ENCODE results near the gene AKAP12. TPM values are rescaled to one million over a fixed set of nuclear protein-coding genes. Genes with fewer than 3 reads are reported as not detected.
"Not testable (repeated sequence)": the region's sequence is repeated elsewhere in the genome, so short reads cannot be mapped to it uniquely, and the experiment has no call there.

AKAP12 gene
- total RNA-seq, 1 donor from 2014 or later, result 53.9 TPM

DNA sequence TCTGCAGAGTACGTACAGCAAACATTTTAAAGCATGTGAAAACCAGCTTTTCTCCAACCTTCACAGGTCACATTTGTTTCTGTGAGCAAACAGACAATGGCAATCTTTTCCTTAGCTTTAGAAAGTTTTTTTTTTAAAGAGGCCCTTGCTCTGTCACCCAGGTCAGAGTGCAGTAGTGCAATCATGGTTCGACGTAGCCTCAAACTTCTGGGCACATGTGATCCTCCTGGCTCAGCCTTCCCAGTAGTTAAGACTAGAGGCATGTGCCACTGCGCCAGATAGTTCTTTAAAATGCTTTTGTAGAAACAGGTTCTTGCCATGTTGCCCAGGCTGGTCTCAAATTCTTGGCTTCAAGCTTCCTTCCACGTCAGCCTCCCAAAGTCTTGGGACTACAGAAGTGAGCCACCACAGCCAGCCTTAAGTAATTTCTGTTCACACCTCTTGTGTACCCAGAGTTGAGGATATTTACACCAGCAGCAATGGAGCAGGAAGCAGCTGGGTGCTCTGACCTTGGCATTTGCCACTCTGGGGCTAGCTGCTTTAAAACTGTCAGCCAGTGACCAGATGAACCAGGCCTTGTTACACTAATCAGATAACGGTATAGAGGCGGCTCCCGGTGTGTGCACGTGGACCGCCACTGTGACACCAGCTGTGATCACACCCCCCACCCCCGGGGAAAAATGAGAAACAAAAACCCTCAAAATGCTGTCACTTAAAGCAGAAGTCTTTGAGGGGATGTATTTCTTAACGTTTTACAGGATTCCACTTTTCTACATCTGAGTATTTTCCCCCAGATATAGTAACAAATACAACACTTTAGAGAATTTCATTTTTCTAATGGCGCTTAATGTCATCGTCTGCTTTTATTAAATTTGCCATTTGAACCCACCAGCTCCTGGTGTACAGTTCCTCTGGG, 71.3 kb downstream of the AKAP12 start:
- Histone ChIP-seq H3K4me1 (no peaks in the 10 kb centered on the region), H3K9me3 (no peaks in the 10 kb centered on the region), H3K27me3 (no peaks in the 10 kb centered on the region), H3K4me3 (no peak overlapping the region), H3K27ac (no peak overlapping the region), H3K36me3 (peaks cover 0 to 2% of the 10 kb centered on the region in 2 donors)
- DNase-seq (ENCODE audit: low spot score in 2 of 2), result no peak
- intact Hi-C loops (cut with DNase I), result no loop called here
- TF ChIP-seq, protein P1, sequence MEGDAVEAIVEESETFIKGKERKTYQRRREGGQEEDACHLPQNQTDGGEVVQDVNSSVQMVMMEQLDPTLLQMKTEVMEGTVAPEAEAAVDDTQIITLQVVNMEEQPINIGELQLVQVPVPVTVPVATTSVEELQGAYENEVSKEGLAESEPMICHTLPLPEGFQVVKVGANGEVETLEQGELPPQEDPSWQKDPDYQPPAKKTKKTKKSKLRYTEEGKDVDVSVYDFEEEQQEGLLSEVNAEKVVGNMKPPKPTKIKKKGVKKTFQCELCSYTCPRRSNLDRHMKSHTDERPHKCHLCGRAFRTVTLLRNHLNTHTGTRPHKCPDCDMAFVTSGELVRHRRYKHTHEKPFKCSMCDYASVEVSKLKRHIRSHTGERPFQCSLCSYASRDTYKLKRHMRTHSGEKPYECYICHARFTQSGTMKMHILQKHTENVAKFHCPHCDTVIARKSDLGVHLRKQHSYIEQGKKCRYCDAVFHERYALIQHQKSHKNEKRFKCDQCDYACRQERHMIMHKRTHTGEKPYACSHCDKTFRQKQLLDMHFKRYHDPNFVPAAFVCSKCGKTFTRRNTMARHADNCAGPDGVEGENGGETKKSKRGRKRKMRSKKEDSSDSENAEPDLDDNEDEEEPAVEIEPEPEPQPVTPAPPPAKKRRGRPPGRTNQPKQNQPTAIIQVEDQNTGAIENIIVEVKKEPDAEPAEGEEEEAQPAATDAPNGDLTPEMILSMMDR (IDR thresholded peaks at IDR 0.05), result no peak

DNA sequence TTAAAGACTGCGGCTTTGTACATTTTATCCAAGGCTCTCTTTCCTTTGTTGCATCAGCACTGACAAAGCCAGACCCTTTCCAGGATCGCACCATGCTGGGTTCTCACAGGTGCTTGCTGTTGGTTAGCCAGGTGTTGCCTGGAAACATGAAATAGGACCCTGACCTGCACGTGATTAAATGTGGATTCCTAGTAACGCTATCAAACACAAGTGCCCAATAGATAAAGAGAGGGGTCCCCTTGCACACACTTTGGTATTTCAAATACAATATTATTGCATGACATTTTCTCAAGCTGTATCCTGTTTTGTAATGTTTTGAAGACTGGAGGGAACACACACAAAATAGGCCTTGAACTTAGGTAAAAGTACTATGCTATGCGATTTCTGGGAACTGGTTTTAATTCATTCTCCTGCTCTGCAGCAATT, 73.3 kb downstream of the AKAP12 start:
- H3K4me1 ChIP-seq, result no peaks in the 10 kb centered on the region
- intact Hi-C loops (cut with DNase I), result no loop called here

DNA sequence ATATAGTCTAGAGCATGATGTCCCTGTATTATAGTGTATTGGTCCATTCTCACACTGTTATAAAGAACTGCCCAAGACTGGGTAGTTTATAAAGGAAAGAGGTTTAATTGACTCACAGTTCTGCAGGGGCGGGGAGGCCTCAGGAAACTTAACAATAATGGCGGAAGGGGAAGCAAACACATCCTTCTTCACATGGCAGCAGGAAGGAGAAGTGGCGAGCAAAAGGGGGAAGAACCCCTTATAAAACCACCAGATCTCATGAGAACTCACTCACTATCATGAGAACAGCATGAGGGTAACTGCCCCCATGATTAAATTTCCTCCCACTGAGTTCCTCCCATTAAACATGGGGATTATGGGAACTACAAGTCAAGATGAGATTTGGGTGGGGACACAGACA, 75.9 kb downstream of the AKAP12 start:
- DNase-seq (ENCODE audit: low spot score in 2 of 2); H3K27ac ChIP-seq; H3K36me3 ChIP-seq; H3K9me3 ChIP-seq; intact Hi-C loops (cut with DNase I); H3K4me1 ChIP-seq; H3K4me3 ChIP-seq; H3K27me3 ChIP-seq: not testable (repeated sequence)

More for the DNA sequence above, 73.3 kb downstream of the AKAP12 start:
- no peaks in the 10 kb centered on the region for H3K27me3 ChIP-seq
- H3K9me3 ChIP-seq, result no peaks in the 10 kb centered on the region
- H3K4me3 ChIP-seq, result no peak overlapping the region
- no peak for DNase-seq (ENCODE audit: low spot score in 2 of 2)
- TF ChIP-seq, protein P1 (IDR thresholded peaks at IDR 0.05), result no peak
- no peak overlapping the region for H3K27ac ChIP-seq
- no peaks in the 10 kb centered on the region for H3K36me3 ChIP-seq

DNA sequence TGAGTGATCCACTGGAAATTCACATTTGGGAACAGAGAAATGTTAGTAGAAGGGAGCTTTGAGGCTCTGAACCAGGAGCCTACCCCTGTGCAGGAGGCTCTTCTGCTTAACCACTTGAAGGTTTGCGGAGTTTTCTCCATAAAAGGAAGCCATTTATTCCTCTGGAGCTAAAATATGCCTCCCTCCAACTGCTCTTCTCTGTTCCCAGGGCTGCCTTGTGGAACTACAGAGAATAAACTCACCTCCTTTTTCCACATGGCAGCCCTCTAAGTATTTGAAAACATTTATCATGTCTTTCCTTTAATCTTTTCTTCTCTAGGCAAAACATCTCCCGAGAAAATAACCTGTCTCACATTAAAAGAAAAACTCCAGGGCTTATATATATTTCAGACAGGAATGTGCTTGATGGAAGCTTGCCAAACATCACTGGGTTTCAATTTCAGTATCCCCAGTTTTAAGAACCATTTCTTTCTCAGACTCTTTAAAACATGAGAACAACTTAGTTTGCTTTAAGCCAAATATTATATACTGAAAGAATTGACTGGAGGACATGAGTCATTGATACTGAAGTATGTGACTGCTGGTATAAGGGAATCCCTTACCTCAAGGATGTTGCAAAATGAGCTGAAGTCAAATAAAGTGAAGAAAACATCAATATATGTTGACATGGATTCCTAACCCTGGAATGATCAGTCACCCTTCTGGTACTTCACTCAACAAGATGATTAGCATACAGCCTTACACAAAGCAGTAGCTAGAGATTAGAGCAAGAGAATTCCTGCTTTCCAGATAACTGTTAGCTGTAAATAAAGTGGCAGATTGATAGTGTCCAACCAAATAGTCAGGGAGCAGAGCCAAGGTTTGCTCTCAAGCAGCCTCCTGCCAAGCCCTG, 77.6 kb downstream of the AKAP12 start:
- Histone ChIP-seq H3K4me3 (no peak overlapping the region), H3K27ac (no peak overlapping the region), H3K36me3 (no peaks in the 10 kb centered on the region), H3K27me3 (no peaks in the 10 kb centered on the region), H3K9me3 (no peaks in the 10 kb centered on the region), H3K4me1 (no peaks in the 10 kb centered on the region)
- intact Hi-C loops (cut with DNase I), result no loop called here
- no peak for DNase-seq (ENCODE audit: low spot score in 2 of 2)
- TF ChIP-seq, protein P1 (IDR thresholded peaks at IDR 0.05), result no peak

GRCh38 chr6:151317995-151318365, 78.2 kb downstream of the AKAP12 start:
- intact Hi-C loops (cut with DNase I), result no loop called here
- no peak for DNase-seq (ENCODE audit: low spot score in 2 of 2)
- TF ChIP-seq, protein P1 (IDR thresholded peaks at IDR 0.05), result no peak
- Histone ChIP-seq H3K27ac (no peak overlapping the region), H3K4me3 (no peak overlapping the region), H3K36me3 (no peaks in the 10 kb centered on the region), H3K4me1 (no peaks in the 10 kb centered on the region), H3K9me3 (no peaks in the 10 kb centered on the region), H3K27me3 (no peaks in the 10 kb centered on the region)

DNA sequence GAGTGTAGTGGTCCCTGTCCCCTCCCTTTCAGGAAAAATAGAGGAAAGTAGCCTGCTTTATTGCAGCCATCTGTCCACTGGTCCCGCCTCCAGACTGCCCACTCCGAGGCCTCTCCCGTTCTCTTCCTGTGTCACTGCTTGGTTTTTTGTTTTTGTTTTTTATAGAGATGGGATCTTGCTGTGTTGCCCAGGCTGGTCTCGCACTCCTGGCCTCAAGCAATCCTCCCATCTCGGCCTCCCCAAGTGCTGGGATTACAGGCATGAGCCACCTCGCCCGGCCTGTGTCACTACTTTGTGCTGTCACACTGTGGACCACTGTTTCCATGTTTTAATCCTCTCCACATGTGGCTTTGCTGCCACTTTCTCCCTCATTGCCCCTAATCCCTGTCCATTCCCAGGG, 80.4 kb downstream of the AKAP12 start:
- Histone ChIP-seq H3K36me3 (no peaks in the 10 kb centered on the region), H3K9me3 (no peaks in the 10 kb centered on the region), H3K4me1 (peaks cover 3 to 11% of the 10 kb centered on the region in 2 donors), H3K4me3 (no peak overlapping the region), H3K27ac (no peak overlapping the region), H3K27me3 (no peaks in the 10 kb centered on the region)
- no peak for DNase-seq (ENCODE audit: low spot score in 2 of 2)
- intact Hi-C loops (cut with DNase I), result no loop called here
- TF ChIP-seq, protein P1 (IDR thresholded peaks at IDR 0.05), result no peak
